HepG2 (cell line): Measurements from ENCODE around the gene PUS3.

Experiments used
- ARNT ChIP-seq: fragments of 450-650 bp; IDR thresholded peaks from 2 replicates; pipeline ENCODE4 v1.6.1; 2017
- ARNTL ChIP-seq: sonication (generic); formaldehyde crosslinking; IDR thresholded peaks from 2 replicates; pipeline ENCODE4 v1.4.0; 2020; ENCODE audit warnings: mild to moderate bottlenecking, missing genetic modification reagents
- NFYB ChIP-seq: sonication (generic); formaldehyde crosslinking; IDR thresholded peaks from 2 replicates; pipeline ENCODE4 v1.4.0; 2020; ENCODE audit warnings: missing genetic modification reagents
- ZFP1 ChIP-seq: IDR thresholded peaks from 2 replicates; pipeline ENCODE4 v1.6.1; 2016
- ZNF703 ChIP-seq: sonication (generic); formaldehyde crosslinking; IDR thresholded peaks from 2 replicates; pipeline ENCODE4 v1.5.1; 2020; ENCODE audit warnings: missing genetic modification reagents, mild to moderate bottlenecking, moderate library complexity, borderline replicate concordance
- TF ChIP-seq, protein P1 (sequence below): sonication (generic); formaldehyde crosslinking; IDR thresholded peaks from 2 replicates; pipeline ENCODE4 v1.4.0; 2020; ENCODE audit warnings: missing genetic modification reagents

DNA sequence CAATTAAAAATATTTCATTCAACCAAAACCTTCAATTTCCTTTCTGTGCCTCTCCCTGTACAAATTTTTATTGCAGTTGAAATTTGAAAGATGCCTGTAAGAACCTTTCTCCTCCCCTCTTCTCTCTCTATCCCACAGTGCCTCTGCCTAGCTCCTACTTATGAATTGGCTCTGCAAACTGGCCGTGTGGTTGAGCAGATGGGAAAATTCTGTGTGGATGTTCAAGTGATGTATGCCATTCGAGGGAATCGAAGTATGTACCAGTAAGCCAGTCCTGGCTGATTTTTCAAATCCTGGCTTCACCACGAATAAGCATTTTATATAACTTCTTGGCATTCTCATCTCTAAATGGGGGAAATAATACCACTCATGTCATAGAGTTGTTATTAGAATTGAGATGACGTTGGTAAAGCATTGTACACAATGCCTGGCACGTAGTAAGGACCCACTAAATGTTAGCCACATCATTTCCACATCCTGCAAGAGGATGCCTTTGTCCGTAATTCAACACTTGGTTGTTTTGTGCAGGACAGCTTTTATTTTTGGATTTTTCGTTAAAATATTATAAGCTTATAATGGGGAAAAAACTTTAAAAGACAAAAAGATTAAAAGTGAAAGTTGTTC, 7.3 kb upstream of the PUS3 start:
- TF ChIP-seq ZNF703 (CRISPR knock-in tag) (no peak), NFYB (CRISPR knock-in tag) (no peak), ARNTL (CRISPR knock-in tag) (no peak), ZFP1 (no peak), ARNT (no peak)
- TF ChIP-seq, protein P1, sequence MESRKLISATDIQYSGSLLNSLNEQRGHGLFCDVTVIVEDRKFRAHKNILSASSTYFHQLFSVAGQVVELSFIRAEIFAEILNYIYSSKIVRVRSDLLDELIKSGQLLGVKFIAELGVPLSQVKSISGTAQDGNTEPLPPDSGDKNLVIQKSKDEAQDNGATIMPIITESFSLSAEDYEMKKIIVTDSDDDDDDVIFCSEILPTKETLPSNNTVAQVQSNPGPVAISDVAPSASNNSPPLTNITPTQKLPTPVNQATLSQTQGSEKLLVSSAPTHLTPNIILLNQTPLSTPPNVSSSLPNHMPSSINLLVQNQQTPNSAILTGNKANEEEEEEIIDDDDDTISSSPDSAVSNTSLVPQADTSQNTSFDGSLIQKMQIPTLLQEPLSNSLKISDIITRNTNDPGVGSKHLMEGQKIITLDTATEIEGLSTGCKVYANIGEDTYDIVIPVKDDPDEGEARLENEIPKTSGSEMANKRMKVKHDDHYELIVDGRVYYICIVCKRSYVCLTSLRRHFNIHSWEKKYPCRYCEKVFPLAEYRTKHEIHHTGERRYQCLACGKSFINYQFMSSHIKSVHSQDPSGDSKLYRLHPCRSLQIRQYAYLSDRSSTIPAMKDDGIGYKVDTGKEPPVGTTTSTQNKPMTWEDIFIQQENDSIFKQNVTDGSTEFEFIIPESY (CRISPR knock-in tag): no peak
